ENCODE data around the gene GLP1R.

The GLP1R gene

DNA sequence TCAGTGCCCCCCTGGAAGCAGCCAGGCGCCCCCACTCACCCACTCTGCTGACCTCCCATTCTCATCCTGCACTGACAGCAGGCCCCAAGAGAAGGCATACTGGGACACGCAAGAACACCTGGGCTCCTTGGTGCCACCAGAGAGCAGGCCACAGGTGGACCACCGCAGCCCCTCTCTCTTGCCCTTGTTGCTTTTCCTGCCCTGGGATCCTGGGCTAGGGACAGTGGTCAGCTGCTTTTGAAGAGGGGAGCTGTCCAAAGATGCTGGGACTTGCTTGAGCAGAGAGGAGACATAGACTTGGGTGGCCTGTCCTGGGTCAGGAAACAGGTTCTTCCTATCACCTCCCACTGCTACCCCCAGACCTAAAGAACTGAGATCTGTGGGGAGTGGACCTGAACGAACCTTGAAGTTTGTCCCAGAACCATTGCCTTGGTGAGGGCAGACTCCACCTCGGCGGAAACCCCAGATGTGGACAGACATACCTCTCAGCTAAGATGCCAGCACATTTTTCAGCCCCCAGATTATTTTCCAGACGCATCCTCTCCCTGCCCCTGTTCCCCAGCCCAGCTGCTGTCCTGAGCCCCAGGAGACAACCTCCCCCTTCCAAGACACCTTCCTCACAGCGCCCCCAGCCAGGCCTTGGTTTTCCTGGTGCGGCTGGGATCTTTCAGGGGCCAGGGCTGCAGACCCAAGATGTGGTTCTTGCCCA, 1.1 kb downstream of the GLP1R start:
- TF ChIP-seq, protein P1, sequence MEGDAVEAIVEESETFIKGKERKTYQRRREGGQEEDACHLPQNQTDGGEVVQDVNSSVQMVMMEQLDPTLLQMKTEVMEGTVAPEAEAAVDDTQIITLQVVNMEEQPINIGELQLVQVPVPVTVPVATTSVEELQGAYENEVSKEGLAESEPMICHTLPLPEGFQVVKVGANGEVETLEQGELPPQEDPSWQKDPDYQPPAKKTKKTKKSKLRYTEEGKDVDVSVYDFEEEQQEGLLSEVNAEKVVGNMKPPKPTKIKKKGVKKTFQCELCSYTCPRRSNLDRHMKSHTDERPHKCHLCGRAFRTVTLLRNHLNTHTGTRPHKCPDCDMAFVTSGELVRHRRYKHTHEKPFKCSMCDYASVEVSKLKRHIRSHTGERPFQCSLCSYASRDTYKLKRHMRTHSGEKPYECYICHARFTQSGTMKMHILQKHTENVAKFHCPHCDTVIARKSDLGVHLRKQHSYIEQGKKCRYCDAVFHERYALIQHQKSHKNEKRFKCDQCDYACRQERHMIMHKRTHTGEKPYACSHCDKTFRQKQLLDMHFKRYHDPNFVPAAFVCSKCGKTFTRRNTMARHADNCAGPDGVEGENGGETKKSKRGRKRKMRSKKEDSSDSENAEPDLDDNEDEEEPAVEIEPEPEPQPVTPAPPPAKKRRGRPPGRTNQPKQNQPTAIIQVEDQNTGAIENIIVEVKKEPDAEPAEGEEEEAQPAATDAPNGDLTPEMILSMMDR (IDR thresholded peaks at IDR 0.05; ENCODE audit: low read depth, low read length) = no peak
- H3K4me3 ChIP-seq (ENCODE audit: low read depth, low read length) = no peak overlapping the region
- no peak for DNase-seq (ENCODE audit: low read depth, low spot score)
- in situ Hi-C loops (cut with HindIII; ENCODE audit: low sequenced_read_pairs) = no loop called here

DNA sequence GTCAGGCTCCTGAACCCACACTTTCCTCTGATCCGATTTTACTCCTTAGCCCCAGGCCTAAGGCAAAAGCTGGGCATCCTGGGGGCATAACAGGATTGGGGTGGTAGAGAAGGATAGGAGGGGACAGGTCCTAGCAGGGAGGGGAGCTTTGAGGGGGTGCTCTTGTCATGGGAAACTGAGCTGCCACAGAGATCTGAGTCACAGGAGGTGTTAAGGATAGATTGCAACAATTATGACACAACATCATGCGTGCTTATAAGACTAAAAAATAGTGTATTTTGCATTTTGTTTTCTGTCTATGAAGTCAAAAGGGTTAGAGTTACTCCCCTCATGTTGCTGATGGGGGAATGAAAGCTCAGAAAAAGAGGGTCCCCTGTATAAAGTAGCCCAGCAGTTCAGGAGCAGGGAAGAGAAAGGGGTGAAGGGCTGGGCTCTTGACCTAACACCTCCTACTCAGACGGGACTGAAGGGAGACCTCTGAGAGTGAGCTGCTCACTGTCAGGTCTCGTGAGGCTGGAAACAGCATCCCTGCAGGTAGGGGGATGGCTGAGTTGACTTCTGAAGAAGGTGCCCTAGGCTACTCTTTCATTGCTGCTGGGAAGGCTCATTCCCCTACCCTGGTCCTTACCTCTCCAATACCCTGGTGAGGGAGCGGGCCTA, 2.0 kb downstream of the GLP1R start:
- in situ Hi-C loops (cut with HindIII; ENCODE audit: low sequenced_read_pairs) = no loop called here
- H3K4me3 ChIP-seq (ENCODE audit: low read depth, low read length) = no peak overlapping the region
- DNase-seq (ENCODE audit: low read depth, low spot score) = no peak
- TF ChIP-seq, protein P1 (IDR thresholded peaks at IDR 0.05; ENCODE audit: low read depth, low read length) = no peak

DNA sequence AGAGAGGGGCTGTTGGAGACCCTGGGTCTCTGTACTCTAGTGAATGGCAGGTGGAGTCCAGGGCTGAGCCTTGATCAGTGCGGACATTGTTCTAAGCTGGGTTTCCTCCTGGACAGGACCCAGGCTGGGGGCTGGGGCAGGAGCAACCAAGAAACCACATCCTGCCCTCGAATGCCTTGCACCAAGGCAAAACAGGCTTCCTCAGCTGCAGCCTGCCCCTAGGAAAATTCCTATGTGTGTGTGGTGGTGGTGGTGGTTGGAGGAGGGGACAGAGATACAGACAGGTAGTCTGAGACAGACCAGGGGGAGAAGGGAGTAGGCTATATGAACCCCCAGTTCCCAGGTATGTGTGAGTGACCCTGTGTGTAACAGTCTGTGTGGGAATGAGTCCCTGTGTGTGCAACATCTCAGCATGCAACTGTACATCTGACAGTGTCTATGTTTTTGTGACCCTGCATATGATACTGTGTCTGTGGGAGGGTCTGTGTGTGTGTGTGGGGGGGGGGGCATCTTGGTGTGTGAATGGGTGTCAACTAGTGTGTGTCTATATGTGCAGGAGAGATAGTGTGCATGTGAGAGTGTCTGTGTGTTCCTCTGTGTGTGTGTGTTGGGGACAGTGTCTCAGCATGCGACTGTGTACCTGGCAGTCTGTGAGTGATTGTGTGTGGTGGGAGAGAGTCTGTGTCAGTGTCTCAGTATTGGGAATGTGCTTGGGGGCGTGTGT, 3.0 kb downstream of the GLP1R start:
- TF ChIP-seq, protein P1 (IDR thresholded peaks at IDR 0.05; ENCODE audit: low read depth, low read length) = no peak
- in situ Hi-C loops (cut with HindIII; ENCODE audit: low sequenced_read_pairs) = no loop called here
- no peak overlapping the region for H3K4me3 ChIP-seq (ENCODE audit: low read depth, low read length)
- no peak for DNase-seq (ENCODE audit: low read depth, low spot score)

DNA sequence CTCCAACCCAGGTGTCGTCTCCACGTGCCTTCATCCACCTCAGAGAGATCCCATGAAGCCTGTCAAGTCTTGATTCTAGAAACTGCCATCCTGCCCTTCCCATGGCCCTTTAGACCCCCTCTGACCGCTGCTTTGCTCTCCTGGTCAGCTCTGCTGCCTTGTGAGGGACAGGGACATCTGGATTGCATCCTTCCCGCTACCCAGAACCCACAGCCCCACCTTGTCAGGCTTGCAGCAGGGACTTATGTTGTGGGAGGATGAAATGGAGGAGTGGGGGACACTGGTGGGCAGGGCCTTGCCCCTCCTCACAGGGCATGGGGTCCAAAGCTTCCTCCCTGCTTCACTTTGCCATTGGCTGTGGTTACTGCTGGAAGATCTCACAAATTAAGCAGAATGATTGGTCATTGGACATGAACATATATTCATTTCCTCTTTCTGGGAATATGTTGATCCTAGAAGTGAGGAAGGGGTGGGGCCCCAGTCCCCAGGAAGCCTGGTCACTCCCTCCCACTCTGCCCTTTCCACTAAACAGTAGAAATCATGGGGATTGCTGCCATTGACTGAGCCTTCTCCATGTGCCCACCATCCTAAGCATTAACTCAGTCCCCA, 4.5 kb downstream of the GLP1R start:
- no peak overlapping the region for H3K4me3 ChIP-seq (ENCODE audit: low read depth, low read length)
- in situ Hi-C loops (cut with HindIII; ENCODE audit: low sequenced_read_pairs) = no loop called here
- no peak for DNase-seq (ENCODE audit: low read depth, low spot score)
- TF ChIP-seq, protein P1 (IDR thresholded peaks at IDR 0.05; ENCODE audit: low read depth, low read length) = no peak

DNA sequence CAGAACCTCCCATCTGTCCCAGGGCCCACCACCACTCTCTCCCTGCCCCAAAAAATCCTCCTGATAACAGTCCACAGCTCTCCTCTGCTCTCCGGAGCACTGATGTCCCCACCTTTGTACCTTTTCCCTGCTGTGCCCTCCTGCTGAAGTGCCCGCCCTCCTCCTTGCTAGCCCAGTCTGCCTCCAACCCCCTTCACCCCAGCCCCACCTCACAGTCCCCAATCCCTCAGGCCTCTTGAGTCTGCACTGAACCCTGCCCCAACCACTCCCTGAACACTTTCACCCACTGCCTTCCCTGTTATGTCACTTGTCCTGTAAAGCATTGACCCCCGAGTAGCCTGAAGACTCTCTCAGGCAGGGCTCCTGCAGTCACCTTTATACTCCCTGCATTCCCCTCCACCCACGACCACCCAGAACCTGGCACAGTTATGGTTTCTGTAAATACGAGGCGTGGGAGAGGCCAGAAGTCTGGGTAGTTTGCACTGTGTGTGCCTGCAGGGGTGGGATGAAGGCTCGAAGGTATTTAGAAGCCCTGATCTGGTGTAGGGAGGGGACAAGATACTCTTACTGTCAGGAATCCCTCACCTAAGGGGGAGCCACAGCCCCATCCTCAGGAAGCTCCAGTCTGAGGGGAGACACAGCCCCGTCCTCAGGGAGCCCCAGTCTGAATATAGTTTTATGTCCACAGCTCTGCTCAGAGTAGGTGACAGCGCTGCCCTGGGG, 5.4 kb downstream of the GLP1R start:
- DNase-seq (ENCODE audit: low read depth, low spot score) = no peak
- TF ChIP-seq, protein P1 (IDR thresholded peaks at IDR 0.05; ENCODE audit: low read depth, low read length) = no peak
- no peak overlapping the region for H3K4me3 ChIP-seq (ENCODE audit: low read depth, low read length)
- in situ Hi-C loops (cut with HindIII; ENCODE audit: low sequenced_read_pairs) = no loop called here
